ENCODE results near the gene BAIAP2L1.

BAIAP2L1 gene

GRCh38 chr7:98288064-98288823 is 112.6 kb downstream of the BAIAP2L1 start:
- H3K27me3 ChIP-seq (ENCODE audit: insufficient read depth, low read depth, severe bottlenecking) = no peaks in the 10 kb centered on the region
- DNase-seq = no peak
- no peaks in the 10 kb centered on the region for H3K9me3 ChIP-seq (ENCODE audit: severe bottlenecking)
- peaks cover 57% of the 10 kb centered on the region for H3K36me3 ChIP-seq
- no peak overlapping the region for H3K4me3 ChIP-seq (ENCODE audit: low read depth, low read length)
- no peak overlapping the region for H3K27ac ChIP-seq
- TF ChIP-seq CTCF (IDR thresholded peaks at IDR 0.05; ENCODE audit: low read depth, low read length) = no peak

GRCh38 chr7:98287486-98287959 is 113.4 kb downstream of the BAIAP2L1 start:
- Histone ChIP-seq H3K4me3 (ENCODE audit: low read depth, low read length) (no peak overlapping the region), H3K36me3 (peaks cover 59% of the 10 kb centered on the region), H3K9me3 (ENCODE audit: severe bottlenecking) (no peaks in the 10 kb centered on the region), H3K27ac (no peak overlapping the region), H3K27me3 (ENCODE audit: insufficient read depth, low read depth, severe bottlenecking) (no peaks in the 10 kb centered on the region)
- DNase-seq = no peak
- TF ChIP-seq CTCF (IDR thresholded peaks at IDR 0.05; ENCODE audit: low read depth, low read length) = no peak

- Histone ChIP-seq H3K4me3 (ENCODE audit: low read depth, low read length) (no peak overlapping the region), H3K9me3 (ENCODE audit: severe bottlenecking) (no peaks in the 10 kb centered on the region), H3K27me3 (ENCODE audit: insufficient read depth, low read depth, severe bottlenecking) (no peaks in the 10 kb centered on the region), H3K36me3 (peaks cover 54% of the 10 kb centered on the region), H3K27ac (no peak overlapping the region)
- TF ChIP-seq CTCF (IDR thresholded peaks at IDR 0.05; ENCODE audit: low read depth, low read length) = no peak
- no peak for DNase-seq
These were observed 114.0 kb downstream of the BAIAP2L1 start for GRCh38 chr7:98286701-98287485.

- H3K36me3 ChIP-seq = peaks cover 47% of the 10 kb centered on the region
- no peak overlapping the region for H3K4me3 ChIP-seq (ENCODE audit: low read depth, low read length)
- no peak for DNase-seq
These were observed 114.8 kb downstream of the BAIAP2L1 start for GRCh38 chr7:98286093-98286539.

More at GRCh38 chr7:98286093-98286539, 114.8 kb downstream of the BAIAP2L1 start:
- no peak for TF ChIP-seq CTCF (IDR thresholded peaks at IDR 0.05; ENCODE audit: low read depth, low read length)
- H3K9me3 ChIP-seq (ENCODE audit: severe bottlenecking) = no peaks in the 10 kb centered on the region
- H3K27me3 ChIP-seq (ENCODE audit: insufficient read depth, low read depth, severe bottlenecking) = no peaks in the 10 kb centered on the region
- no peak overlapping the region for H3K27ac ChIP-seq

All from WERI-Rb-1 (cell line).